GM06990 (cell line): ENCODE results near the gene PTCHD1.

ENCODE experiments used
- DNase-seq: peaks from one replicate; pipeline ENCODE4 v3.0.0-alpha.2; 2011; ENCODE audit not compliant: insufficient read length; ENCODE audit errors: extremely low read depth
- H3K27me3 ChIP-seq: replicated peaks from 2 replicates; pipeline ENCODE4 v1.6.0; 2011; ENCODE audit warnings: low read length; ENCODE audit not compliant: control insufficient read depth, insufficient read depth
- H3K36me3 ChIP-seq: 2 replicates; pipeline ENCODE4 v1.5.1; 2011; ENCODE audit warnings: low read length; ENCODE audit not compliant: control insufficient read depth, insufficient read depth
- H3K4me3 ChIP-seq: replicated peaks from 2 replicates; pipeline ENCODE4 v1.5.1; 2011; ENCODE audit warnings: low read depth, mild to moderate bottlenecking, control low read depth, low read length
- CTCF ChIP-seq: IDR thresholded peaks from 2 replicates; pipeline ENCODE4 v1.5.1; 2011; ENCODE audit warnings: low read length, control low read depth, mild to moderate bottlenecking, inconsistent platforms; ENCODE audit not compliant: insufficient read depth, poor library complexity, severe bottlenecking

Gene PTCHD1

GRCh38 chrX:23374291-23374690, 39.6 kb downstream of the PTCHD1 start:
- Histone ChIP-seq H3K4me3 (no peak overlapping the region), H3K36me3 (no peaks in the 10 kb centered on the region), H3K27me3 (no peaks in the 10 kb centered on the region)
- no peak for TF ChIP-seq CTCF
- no peak for DNase-seq

- no peaks in the 10 kb centered on the region for H3K27me3 ChIP-seq
- no peak overlapping the region for H3K4me3 ChIP-seq
- H3K36me3 ChIP-seq = no peaks in the 10 kb centered on the region
- no peak for TF ChIP-seq CTCF
- no peak for DNase-seq
Measured at GRCh38 chrX:23376581-23376980, 41.9 kb downstream of the PTCHD1 start.

- no peak overlapping the region for H3K4me3 ChIP-seq
- H3K27me3 ChIP-seq = no peaks in the 10 kb centered on the region
- no peaks in the 10 kb centered on the region for H3K36me3 ChIP-seq
- TF ChIP-seq CTCF = no peak
- no peak for DNase-seq
Measured at GRCh38 chrX:23380581-23380980, 45.9 kb downstream of the PTCHD1 start.

GRCh38 chrX:23381099-23382087, 46.7 kb downstream of the PTCHD1 start:
- no peak overlapping the region for H3K4me3 ChIP-seq
- H3K27me3 ChIP-seq = no peaks in the 10 kb centered on the region
- no peak for DNase-seq
- no peak for TF ChIP-seq CTCF
- no peaks in the 10 kb centered on the region for H3K36me3 ChIP-seq

GRCh38 chrX:23382572-23382971, 47.9 kb downstream of the PTCHD1 start:
- no peaks in the 10 kb centered on the region for H3K36me3 ChIP-seq
- no peak overlapping the region for H3K4me3 ChIP-seq
- TF ChIP-seq CTCF = no peak
- no peaks in the 10 kb centered on the region for H3K27me3 ChIP-seq
- DNase-seq = no peak
